ENCODE results near the gene POLR2L.

Gene POLR2L

DNA sequence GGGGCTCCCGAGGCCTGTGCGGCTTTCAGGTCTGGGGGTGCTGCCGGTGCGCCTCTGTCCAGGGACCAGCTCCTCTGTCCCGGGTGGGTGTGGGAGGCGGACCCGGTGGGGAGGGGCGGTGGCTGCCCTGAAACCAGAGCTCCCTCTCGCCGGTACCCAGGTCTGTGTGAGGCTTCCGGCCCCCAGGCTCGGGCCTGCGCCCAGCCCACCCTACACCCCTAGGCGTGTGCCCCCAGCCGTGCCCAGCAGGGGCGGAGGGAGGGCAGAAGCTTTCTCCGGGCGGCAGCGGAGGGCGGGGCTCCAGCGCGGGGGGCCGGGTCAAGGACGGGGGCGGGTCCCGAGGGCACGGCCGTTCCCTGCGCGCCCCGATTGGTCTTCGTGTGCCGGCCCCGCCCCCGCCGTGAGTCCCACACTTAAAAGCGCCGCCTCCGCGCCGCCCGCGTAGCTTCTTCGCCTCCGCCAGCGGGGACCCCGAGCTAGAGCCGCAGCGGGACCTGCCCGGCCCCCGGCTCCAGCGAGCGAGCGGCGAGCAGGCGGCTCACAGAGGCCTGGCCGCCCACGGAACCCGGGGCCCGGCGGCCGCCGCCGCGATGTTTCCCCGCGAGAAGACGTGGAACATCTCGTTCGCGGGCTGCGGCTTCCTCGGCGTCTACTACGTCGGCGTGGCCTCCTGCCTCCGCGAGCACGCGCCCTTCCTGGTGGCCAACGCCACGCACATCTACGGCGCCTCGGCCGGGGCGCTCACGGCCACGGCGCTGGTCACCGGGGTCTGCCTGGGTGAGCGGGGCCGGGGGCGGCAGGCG is 23.0 kb downstream of the POLR2L start:
- TF ChIP-seq, protein P1, sequence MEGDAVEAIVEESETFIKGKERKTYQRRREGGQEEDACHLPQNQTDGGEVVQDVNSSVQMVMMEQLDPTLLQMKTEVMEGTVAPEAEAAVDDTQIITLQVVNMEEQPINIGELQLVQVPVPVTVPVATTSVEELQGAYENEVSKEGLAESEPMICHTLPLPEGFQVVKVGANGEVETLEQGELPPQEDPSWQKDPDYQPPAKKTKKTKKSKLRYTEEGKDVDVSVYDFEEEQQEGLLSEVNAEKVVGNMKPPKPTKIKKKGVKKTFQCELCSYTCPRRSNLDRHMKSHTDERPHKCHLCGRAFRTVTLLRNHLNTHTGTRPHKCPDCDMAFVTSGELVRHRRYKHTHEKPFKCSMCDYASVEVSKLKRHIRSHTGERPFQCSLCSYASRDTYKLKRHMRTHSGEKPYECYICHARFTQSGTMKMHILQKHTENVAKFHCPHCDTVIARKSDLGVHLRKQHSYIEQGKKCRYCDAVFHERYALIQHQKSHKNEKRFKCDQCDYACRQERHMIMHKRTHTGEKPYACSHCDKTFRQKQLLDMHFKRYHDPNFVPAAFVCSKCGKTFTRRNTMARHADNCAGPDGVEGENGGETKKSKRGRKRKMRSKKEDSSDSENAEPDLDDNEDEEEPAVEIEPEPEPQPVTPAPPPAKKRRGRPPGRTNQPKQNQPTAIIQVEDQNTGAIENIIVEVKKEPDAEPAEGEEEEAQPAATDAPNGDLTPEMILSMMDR (IDR thresholded peaks at IDR 0.05; ENCODE audit: insufficient read depth, low read length, poor library complexity, severe bottlenecking) = no peak
- no peak for TF ChIP-seq EZH2phosphoT487 (conservative IDR thresholded peaks at IDR 0.05; ENCODE audit: low read length)
- peak overlapping the region; percentile 34; the same call in 1 of the 2 replicates for H3K27ac ChIP-seq (ENCODE audit: low read depth, low read length)
- no peaks in the 10 kb centered on the region for H3K9me2 ChIP-seq (replicated peaks; ENCODE audit: insufficient read depth, low read length)
- H3K4me3 ChIP-seq (ENCODE audit: insufficient read depth, low read length, poor library complexity, severe bottlenecking) = peak overlapping the region; percentile 61
- H3K4me2 ChIP-seq (ENCODE audit: low read depth, low read length, poor library complexity, severe bottlenecking) = peak overlapping the region; percentile 59
- no peaks in the 10 kb centered on the region for H3K79me2 ChIP-seq (ENCODE audit: insufficient read depth, low read length)
- H3K9me3 ChIP-seq (ENCODE audit: insufficient read depth, low read length) = no peaks in the 10 kb centered on the region
- no peaks in the 10 kb centered on the region for H3K27me3 ChIP-seq (ENCODE audit: low read length)
- H3F3A ChIP-seq (ENCODE audit: insufficient read depth) = no peaks in the 10 kb centered on the region; the same call in 1 of the 2 replicates
- no peaks in the 10 kb centered on the region; the same call in 1 of the 2 replicates for H4K20me1 ChIP-seq (ENCODE audit: low read depth, low read length)
- H3K9ac ChIP-seq (ENCODE audit: low read length) = peak overlapping the region; percentile 61
- H2AFZ ChIP-seq (ENCODE audit: low read depth, low read length, severe bottlenecking) = peak overlapping the region; percentile 49
- H3K36me3 ChIP-seq (ENCODE audit: low read length) = no peaks in the 10 kb centered on the region

DNA sequence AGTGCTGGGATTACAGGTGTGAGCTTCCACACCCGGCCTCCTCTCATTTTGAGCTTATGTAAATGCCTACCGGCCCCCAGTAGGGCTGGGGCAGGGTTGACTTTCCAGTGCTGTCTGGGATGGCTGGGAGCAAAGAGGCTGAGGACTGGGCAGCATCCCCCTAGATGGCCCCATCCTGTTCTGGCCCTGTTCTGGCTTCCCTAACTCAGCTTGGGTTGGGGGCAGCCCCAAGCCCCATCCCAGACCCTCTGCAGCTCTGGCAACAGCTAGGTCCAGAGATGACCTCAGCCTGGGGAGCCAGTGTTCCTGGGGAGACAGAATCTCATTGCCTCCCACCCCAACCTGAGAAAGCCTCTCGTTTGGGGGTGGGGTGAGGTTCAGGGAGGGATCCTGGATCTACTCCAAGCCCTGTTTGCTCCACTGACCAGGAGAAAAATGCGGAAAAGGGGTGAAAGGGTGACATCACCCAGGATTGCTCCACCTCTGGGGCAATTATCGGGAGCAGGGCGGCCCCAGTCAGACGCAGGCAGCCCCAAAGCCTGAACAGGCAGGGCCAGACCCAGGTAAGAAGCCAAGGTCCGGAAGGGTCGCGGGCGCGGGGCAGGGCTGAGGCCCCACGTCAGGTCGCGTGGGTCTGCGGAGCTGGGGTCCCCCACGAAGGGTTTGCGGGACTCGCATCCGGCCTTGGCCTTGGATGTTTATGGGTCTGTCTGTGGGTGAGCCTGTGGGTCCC is 23.8 kb downstream of the POLR2L start, which contains the start of gene PNPLA2:
Gene PNPLA2, plus strand, starts transcription at position 519 of the 733 bp plus-strand sequence. CDS start 805 bp downstream, outside the sequence.
- Histone ChIP-seq H3K9me2 (replicated peaks; ENCODE audit: insufficient read depth, low read length) (no peaks in the 10 kb centered on the region), H3K4me2 (ENCODE audit: low read depth, low read length, poor library complexity, severe bottlenecking) (peak within 1 kb of the TSS; percentile 59), H3K79me2 (ENCODE audit: insufficient read depth, low read length) (no peaks in the 10 kb centered on the region), H3K27me3 (ENCODE audit: low read length) (no peaks in the 10 kb centered on the region), H3K36me3 (ENCODE audit: low read length) (no peaks in the 10 kb centered on the region), H3K9me3 (ENCODE audit: insufficient read depth, low read length) (no peaks in the 10 kb centered on the region), H3K4me3 (ENCODE audit: insufficient read depth, low read length, poor library complexity, severe bottlenecking) (peak within 1 kb of the TSS; percentile 61), H3K27ac (ENCODE audit: low read depth, low read length) (peak within 1 kb of the TSS; percentile 34; the same call in 1 of the 2 replicates), H2AFZ (ENCODE audit: low read depth, low read length, severe bottlenecking) (peak within 1 kb of the TSS; percentile 49), H4K20me1 (ENCODE audit: low read depth, low read length) (no peaks in the 10 kb centered on the region; the same call in 1 of the 2 replicates), H3F3A (ENCODE audit: insufficient read depth) (peaks cover 7% of the 10 kb centered on the region; the same call in 1 of the 2 replicates), H3K9ac (ENCODE audit: low read length) (peak within 1 kb of the TSS; percentile 61)
- TF ChIP-seq EZH2phosphoT487 (conservative IDR thresholded peaks at IDR 0.05; ENCODE audit: low read length) = no peak
- TF ChIP-seq, protein P1 (IDR thresholded peaks at IDR 0.05; ENCODE audit: insufficient read depth, low read length, poor library complexity, severe bottlenecking) = no peak

DNA sequence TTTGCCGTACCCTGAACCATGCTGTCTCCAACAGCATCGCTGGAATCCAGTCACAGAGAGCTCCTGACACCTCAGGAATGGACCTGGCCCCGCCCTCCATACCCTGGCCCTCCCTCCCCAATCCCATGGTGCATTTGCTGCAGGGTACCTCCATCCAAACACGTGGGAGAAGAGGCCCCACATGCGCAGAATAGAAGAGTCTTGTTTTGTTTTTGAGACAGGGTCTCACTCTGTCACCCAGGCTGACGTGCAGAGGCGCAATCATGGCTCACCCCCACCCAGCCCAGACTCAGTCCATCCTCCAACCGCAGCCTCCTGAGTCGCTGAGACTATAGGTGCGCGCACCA is 25.9 kb downstream of the POLR2L start:
- no peak overlapping the region for H2AFZ ChIP-seq (ENCODE audit: low read depth, low read length, severe bottlenecking)
- peaks cover 14% of the 10 kb centered on the region for H3K36me3 ChIP-seq (ENCODE audit: low read length)
- peaks cover 4% of the 10 kb centered on the region for H3K79me2 ChIP-seq (ENCODE audit: insufficient read depth, low read length)
- peaks cover 27% of the 10 kb centered on the region for H3F3A ChIP-seq (ENCODE audit: insufficient read depth)
- H3K4me2 ChIP-seq (ENCODE audit: low read depth, low read length, poor library complexity, severe bottlenecking) = no peak overlapping the region
- TF ChIP-seq, protein P1 (IDR thresholded peaks at IDR 0.05; ENCODE audit: insufficient read depth, low read length, poor library complexity, severe bottlenecking) = no peak
- no peak for TF ChIP-seq EZH2phosphoT487 (conservative IDR thresholded peaks at IDR 0.05; ENCODE audit: low read length)
- no peak overlapping the region for H3K9ac ChIP-seq (ENCODE audit: low read length)
- no peak overlapping the region for H3K27ac ChIP-seq (ENCODE audit: low read depth, low read length)
- H3K9me2 ChIP-seq (replicated peaks; ENCODE audit: insufficient read depth, low read length) = no peaks in the 10 kb centered on the region
- H3K27me3 ChIP-seq (ENCODE audit: low read length) = no peaks in the 10 kb centered on the region
- H3K9me3 ChIP-seq (ENCODE audit: insufficient read depth, low read length) = no peaks in the 10 kb centered on the region
- H3K4me3 ChIP-seq (ENCODE audit: insufficient read depth, low read length, poor library complexity, severe bottlenecking) = no peak overlapping the region
- H4K20me1 ChIP-seq (ENCODE audit: low read depth, low read length) = no peaks in the 10 kb centered on the region; the same call in 1 of the 2 replicates
